GM18873 (cell line): ENCODE measurements around the gene SLC26A9.

Source experiments
- ATAC-seq: cut with Tn5 transposase; IDR thresholded peaks from one replicate; pipeline ENCODE4 v1.9.1; 2021; ENCODE audit warnings: mild to moderate bottlenecking, moderate library complexity, moderate number of reproducible peaks; ENCODE audit not compliant: unreplicated experiment, low FRiP score

SLC26A9 gene

DNA sequence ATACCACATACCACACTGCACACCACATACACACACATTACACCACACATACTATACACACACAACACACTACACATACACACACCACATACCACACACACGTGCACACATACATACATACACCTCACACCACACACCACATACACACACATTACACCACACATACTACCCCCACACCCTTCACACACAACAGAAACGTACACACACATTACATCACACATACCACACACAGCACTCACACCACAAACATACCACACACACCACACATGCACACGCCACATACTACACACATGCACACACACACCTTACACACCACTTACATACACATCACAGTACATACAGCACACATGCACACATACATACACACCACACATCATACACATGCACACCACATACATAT lies 31.5 kb upstream of the SLC26A9 start:
- no peak for ATAC-seq

DNA sequence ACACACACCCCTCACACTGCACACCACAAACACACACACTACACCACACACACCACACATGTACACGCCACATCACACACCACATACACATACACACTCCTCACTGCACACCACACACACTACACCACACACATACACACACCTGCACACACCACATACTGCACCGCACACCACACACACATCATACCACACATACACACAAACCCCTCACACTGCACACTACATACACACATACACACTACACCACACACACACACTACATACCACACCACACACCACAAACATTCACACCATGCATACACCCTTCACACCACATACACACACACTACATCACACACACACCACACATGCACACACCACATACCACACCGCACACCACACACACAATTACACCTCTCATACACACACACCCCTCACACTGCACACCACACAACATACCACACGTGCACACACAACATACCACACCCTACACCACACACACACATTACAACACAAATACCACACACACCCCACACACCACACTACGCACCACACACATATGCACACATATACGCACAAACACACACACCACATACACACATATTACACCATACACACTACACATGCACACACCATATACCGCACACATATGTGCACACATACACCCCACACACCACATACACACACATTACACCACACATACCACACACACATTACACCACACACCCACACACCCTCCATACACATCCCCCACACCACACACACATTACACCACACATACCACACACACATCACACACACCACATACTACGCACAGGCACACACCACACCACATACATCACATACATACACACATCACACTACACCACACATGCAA lies 30.3 kb upstream of the SLC26A9 start:
- no peak for ATAC-seq

DNA sequence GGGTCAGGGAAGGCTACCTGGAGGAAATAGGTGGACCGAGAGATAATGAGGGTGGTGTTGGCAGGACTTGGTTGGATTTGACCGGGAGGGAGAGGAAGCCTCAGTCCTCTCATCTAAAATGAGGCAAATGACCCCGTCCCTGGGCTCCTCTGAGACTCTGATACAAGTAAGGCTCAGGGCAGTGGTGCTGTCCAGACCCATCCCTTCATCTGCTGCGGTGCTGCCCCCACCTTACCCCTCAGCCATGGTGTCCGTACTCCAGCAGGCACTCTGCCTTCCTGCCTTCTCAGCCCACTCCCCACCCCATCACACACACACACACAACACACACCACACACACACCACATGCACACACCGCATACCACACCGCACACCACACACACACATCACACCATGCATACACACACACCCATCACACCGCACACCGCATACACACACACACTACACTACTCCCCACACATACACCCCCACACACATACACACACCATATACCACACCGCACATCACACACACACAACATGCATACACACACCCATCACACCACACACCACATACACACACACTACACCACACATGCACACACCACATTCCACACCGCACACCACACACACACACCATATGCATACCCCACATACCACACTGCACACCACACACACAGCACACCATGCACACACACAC lies 29.4 kb upstream of the SLC26A9 start:
- no peak for ATAC-seq

DNA sequence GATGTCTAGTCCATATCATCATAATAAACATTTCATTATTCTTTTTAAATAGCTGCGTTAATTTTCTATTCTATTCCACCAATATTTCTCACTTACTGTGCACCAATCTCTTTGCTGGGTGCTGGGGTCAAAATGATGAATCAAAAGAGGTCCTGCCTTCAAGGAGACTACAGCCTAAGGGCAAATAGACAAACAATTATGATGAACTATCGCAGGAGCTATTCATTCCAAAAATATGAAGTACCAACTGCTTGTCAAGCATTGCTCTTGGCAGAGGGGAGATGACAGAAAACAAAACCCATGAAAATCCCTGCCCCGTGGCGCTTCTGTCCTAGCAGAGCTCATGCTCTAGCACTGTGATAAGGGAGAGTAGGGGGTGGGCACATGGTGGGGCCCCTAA lies 28.8 kb upstream of the SLC26A9 start:
- ATAC-seq, result no peak

DNA sequence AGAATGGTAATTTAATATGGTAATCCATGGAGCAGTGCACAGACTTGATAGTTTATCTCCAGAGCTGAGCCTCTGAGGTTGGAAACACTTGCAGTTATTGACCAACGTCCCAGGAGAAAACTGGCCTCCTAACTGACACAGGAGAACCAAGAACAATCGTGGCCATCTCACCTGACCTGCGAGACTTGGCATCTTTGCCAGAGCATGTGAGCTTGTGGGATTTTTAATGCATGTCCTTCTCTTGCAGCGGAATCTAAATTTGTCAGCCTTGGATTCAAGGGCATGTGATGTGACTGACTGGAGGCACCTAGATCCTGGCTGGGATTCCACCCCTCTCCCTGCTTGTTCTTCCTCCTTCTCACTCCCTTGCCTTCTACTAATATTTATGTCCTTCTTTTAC lies 27.8 kb upstream of the SLC26A9 start:
- ATAC-seq, result no peak

DNA sequence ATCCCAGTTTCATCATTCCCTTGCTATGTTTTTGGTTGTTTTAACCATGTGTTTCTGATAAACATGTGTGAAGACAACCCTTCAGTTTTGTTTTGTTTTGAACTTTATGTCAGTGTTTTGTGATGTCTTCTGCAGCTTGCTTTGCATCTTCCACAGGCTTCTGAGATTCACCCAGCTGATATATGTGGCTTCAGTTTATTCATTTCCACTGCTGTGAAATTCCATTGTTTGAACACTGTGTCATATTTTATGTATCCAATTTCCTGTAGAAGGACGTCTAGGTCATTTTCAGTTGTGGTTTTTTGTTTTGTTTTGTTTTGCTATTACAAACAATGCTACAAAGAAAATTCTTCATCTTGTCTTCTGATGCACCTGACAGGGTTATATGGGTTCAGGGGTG lies 27.2 kb upstream of the SLC26A9 start:
- no peak for ATAC-seq

DNA sequence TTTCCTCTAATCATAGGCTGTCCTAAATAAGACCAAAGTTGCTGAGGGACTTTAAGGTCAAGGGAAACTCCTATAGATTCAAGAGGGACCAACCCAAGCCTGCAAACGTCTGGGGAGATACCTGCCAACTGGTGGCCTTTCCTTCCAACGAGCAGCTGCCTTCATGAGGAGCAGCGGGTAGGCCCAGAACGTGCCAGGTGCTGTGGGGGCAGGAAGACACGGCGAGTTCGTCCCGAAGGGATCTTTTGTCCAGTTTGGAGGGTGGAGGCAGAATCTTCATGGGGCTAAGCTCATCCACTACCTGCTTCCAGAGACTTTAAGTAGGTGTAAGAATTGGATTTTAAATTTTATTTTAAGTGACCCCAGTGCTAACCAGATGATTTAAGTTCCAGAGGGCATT lies 26.0 kb upstream of the SLC26A9 start:
- no peak for ATAC-seq

DNA sequence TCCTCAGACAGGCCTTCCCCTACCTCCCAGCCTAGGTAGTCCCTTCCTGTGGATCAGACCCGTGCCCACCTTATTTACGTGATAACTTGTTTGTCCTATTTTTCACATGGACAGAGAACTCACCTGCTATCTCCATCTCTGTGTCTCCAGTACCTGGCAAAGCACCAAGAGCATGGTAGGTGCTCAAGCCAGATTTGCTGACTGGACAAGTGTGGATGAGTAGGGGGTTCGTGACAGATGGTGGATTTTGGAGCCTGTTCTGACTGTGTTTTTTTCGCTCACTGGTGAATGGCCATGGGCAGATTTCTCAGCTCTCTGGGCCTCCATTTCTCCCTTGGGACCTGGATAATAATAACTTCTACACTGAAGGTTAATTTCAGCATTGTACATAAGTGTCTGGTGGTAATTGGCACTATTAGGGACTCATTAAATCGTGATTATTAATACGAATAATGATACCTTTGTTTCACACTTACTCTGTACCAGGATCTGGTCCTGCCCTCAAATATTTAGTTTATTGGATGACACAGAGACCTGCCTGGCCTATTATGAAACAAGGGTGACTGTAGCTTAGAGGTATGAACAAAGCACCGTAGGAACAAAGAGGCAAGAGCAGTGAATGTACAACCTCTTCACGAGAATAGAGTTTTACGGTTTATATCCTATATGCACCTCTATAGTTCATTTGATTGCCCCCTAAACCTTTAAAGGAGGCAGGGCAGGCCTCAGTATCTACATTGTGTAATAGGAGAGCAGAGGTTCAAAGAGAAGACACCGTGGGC lies 24.5 kb upstream of the SLC26A9 start:
- ATAC-seq, result no peak

DNA sequence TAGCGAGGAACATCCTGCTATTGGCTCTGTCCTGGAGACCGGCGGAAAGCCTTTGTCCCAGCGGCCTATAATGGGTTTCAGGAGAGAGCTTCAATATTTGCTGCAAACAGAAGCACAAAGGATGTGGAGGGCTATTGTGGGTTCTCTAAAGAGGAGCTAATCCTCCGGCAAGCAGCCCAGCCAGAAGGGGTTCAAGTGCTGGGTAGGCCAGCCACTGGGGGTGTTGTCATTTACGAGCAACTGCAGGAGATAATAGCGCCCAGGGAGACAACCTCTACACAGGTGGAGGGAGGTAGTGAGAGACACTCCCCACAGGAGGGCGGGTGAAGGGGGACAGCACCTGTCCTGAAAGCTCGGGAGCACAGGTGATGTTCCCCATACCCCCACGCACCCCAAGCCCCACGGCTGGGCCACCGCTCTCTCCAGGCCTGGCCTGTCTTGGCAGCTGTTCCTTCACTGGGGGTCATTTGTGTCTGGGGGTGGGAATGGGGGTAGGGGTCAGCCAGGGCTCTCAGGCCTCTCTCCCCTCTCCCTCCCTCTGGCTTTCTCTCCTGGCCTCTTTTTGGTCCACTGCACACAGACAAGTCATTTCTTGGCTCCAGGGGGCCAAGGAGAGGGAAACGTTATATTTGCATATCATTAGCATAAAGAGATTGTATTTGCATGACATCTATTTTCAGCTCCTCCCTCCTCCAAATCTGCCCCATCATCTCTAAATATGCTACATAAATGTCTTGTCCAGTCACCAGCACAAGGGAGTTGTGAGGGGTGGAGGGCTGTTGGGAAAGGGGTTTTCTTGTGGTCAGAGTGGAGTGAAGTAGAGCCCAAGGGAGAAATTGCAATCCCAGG lies 22.0 kb upstream of the SLC26A9 start:
- ATAC-seq, result no peak

DNA sequence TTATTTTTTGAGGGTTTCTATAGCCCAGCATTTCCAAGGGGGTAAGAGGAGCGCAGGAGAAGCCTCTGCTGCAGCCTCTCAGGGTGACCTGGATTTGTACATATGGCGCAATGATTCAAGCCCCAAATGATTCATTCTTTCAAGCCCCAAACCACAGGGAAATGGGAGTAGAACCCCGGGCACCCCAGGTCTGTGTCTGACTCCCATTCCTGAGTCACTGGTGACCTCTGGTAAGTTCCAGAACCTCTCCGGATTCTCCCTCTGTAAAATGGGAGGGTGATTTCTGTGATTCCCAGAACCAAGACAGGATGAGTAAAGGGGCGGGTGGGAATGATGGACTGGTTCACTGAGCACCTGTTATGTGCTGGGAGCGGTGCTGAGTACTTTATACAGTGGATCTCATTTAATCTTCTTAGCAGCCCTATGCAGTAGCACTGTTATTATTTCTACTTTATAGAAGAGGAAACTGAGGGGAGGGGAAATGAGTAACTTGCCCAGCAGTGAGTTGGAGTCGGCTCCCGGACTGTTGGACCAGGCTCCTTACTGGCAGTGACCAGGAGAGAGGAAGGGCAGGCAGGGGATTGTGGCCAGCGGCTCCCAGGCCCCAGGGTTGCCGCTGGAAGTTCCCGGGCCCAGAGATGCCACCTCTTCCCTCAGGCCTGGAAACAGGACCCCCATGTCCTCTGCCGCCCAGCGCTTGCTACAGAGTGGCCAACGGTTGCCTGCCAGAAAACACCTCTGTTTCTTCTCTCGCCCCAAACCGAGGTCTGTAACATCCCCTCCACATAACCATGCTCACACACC lies 20.3 kb upstream of the SLC26A9 start:
- ATAC-seq, result no peak

DNA sequence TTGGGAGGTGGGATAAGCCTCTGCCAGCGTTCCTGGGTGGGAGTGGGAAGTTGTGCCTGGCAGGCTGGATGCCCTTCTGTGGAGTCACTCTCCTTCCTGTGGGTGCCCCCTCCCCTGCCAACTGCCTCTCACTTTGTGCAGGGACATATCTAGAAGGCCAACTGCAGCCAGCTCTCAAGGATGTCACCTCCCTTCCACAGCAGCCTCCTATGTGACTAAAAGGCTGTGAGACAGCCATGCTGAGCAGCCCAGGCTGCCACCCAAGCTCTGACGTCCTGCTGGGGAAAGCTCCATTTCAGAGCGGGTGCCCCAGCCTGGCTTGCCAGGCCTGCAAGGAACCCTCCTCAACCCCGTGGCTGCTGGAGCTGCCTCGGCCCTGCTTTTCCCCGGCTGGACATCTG lies 19.6 kb upstream of the SLC26A9 start:
- ATAC-seq, result no peak

DNA sequence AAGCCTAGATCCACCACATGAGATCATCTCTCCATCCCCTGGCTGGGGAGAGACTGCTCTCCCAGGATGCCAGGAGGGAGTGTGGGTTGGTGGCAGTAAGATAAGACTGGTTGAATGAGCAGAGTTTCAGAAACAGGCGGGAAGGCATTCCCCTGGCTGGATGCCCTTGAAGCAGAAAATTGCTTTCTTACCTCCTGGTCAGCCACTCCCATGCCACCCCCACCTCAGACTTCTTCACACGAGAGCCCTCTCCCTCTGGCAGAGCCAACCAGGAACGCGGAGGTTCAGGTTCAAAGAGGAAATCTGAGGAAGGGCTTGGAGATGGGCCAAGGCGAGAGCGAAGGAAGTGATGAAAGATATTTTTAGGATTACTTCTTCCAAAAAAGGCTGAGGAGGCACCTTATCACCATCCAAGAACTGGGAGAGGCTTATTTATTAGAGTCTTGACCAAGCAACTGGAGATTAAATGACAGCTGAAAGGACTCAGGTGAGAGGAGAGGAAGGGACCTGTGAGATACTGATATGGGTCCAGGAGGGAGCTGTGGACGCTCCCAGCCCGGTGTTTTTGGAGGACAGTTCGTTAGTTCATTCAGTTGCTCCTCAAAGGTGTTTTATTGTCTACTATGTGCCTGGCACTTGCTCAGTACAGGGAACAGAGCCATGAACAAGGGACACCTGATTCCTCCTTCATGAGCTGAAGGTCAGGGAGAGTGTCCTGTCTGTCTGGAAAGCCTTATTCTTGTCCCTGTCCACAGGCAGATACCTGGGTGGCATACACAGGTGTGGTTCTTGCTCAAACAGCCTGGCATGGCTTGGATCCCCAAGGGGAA lies 18.9 kb upstream of the SLC26A9 start:
- ATAC-seq, result no peak

DNA sequence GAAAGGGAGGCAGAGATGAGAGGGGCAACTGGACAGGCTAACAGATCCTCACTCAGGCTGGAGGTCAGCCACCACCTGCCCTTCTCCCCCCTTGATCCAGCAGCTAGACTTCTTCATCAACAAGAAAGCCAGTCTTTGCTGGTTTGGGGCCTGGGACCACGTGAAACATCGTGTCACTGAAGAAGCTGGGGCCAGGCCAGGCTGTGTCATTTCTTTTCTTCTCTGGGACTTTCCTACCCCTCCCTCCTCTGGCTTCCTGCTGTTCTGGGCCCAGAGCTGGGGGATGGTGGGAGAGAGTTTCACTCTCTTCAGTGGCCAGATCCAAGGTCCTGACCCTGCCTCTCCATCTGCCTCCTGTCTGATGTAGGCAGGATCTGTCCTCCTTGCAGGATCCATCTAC lies 18.1 kb upstream of the SLC26A9 start:
- ATAC-seq, result no peak

DNA sequence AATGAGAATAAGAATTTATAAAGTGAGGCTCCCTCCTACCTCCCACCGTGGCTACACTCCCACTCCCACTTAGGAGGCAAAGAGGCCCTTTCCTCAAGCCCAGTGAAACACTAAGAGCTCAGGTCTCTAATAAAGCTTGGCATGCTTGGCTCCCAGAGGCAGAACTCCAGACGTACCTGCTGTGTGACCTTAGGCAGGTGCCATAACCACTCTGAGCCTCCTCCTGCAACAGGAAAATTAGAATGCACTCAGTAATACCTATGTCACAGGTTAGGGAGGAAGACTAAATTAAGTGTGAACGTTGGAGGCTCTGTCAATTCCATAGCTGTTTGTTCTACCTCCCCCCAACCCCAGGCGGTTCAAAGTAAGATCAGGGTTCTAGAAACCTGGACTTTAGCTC lies 16.5 kb upstream of the SLC26A9 start:
- no peak for ATAC-seq

DNA sequence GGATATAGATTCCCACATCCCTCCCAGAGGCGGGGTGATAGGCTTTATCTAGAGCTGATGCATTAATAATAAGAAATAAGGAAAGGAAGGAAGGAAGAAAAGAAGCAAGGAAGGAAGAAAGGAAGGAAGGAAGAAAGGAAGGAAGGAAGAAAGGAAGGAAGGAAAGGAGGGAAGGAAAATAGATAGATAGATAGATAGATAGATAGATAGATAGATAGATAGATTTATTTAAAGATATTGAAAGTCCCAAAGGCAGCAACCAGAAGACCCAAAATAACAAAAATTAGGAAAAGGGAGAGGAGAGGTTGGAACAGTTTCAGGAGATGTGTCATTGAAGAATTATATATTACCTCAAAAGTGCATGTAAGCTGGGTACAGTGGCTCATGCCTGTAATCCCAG lies 12.2 kb upstream of the SLC26A9 start:
- no peak for ATAC-seq

DNA sequence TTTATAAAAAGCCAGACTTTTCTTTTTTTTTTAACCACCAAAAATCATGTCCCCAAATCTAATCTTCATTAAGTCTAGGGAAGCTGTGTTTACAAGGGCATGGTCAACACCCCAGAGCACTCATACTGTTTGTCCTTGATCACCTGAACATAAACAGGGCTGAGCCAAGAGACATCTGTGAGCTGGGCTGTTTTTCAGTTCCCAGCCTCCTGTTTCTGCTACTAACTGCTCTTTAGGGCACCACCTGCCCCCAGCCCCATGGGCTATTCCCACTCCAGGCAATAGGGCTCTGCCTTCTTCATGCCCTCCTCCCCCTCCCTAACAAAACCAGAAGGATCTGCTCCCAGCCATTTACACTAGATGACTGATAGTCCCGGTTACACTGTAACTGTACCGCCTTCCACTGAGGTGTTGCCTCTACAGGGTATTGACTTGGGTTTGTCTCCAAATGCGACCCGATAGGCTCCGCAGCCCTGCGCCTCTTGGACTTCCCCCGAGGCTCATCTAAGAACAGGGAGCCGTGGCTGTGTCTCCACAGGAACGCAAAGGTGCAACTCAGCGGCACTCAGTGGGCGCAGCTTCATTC lies 11.7 kb upstream of the SLC26A9 start:
- no peak for ATAC-seq

DNA sequence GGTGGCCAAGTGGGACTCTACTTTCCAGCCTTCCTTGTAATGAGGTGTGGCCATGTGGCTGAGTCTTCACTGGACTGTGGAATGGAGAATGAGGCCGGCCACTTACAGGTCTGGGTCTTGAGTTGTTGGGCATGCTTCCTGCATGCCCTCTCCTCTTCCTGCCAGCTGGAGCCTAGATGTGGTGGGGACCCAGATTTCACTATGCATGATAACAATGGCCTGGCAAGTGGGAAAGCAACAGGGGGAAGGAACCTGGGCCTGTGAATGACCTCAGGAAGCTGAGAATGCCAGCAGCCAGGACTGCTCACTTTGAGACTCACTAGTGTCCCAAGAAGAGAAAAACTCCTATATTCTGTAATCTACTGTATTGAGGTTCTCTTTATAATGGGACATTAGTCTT lies 8.5 kb upstream of the SLC26A9 start:
- no peak for ATAC-seq

DNA sequence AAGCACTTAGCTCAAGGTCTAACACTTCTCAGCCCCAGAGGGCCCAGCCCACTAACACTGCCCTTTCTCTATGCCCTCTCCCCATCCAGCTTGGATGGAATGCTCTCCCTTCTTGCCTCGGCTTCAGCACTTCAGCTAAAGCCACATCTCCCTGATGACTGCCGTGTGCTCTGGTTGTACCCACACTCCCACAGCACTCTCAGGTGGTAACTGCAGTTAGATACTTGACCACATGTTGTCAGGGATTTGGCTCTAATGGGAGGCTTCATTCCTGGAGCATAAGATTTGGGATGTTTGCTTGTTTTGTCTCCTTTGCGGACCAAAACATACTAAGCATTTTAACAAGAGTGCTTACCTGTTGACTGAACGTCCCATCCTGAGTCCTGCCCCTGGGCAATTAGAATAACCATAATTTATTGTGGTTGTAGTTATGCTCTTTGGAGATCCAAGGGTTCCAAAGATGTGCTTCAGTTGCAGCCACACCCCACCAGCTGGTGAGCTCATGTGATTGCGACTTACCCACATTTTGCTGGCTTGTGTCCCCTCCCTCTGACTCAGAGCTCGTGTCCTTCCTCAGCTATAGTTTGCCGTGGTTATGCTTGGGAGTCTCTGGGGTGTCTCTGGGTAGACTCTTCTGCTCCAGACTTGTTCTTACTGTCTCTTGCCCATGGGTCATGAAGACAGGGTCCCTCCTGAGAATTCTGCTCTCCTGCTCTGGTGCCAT lies 7.7 kb upstream of the SLC26A9 start:
- no peak for ATAC-seq
